DOHH2 (cell line): ENCODE data around the gene VAV2.

ENCODE experiments used
- EZH2phosphoT487 ChIP-seq: fragments of 200-600 bp; sonication (generic); IDR thresholded peaks from 2 replicates; pipeline ENCODE4 v1.6.1; 2017; ENCODE audit warnings: borderline replicate concordance, mild to moderate bottlenecking, antibody characterized with exemption, low read length, moderate library complexity, mixed read lengths
- TF ChIP-seq, protein P1 (sequence below): fragments of 200-600 bp; sonication (generic); IDR thresholded peaks from one replicate; pipeline ENCODE4 v1.5.1; 2014; ENCODE audit warnings: antibody characterized with exemption, mild to moderate bottlenecking, low read depth, low read length; ENCODE audit not compliant: poor library complexity, severe bottlenecking

DNA sequence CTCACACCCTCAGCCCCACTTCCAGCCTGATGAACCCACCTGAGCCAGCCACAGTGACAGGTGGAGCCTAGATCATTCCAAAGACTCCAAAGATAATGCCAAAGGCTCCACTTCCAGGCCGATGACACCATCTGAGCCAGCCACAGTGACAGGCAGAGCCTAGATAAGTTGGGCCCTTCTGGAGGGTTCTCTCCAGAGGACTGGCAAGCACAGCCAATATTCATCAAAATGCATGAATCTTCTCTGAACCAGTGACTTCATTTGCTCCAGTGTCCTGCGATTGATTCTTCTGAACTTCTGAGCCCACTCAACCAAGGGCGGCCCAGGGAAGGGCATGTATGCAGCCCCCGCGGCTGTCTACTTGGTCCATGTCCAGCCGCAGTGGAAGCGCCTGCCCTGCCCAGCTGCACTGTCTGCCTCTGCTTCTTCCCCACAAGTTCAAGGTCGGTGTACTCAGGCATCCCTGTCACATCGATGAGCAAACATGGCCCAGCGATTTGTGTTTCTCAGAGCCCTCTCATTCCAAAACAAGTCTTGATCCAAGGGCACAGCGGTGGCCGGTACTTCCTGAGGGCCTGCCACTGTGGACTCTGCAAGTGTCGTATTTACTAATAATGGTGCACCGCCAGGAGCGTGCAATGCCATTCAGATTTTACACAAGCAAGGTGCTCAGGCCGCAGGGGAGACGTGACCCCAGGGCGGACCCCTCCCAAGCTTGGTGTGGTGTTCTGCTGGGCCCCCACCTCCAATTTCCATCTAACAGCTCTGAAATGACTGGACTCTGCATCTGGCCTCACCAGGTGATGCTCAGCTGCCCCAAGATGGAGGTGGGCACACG, 107.0 kb downstream of the VAV2 start:
- TF ChIP-seq, protein P1, sequence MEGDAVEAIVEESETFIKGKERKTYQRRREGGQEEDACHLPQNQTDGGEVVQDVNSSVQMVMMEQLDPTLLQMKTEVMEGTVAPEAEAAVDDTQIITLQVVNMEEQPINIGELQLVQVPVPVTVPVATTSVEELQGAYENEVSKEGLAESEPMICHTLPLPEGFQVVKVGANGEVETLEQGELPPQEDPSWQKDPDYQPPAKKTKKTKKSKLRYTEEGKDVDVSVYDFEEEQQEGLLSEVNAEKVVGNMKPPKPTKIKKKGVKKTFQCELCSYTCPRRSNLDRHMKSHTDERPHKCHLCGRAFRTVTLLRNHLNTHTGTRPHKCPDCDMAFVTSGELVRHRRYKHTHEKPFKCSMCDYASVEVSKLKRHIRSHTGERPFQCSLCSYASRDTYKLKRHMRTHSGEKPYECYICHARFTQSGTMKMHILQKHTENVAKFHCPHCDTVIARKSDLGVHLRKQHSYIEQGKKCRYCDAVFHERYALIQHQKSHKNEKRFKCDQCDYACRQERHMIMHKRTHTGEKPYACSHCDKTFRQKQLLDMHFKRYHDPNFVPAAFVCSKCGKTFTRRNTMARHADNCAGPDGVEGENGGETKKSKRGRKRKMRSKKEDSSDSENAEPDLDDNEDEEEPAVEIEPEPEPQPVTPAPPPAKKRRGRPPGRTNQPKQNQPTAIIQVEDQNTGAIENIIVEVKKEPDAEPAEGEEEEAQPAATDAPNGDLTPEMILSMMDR = no peak
- no peak for TF ChIP-seq EZH2phosphoT487
